Measurements from ENCODE around the gene RSU1.

Gene RSU1

GRCh38 chr10:16602104-16602775, 215.0 kb downstream of the RSU1 start:
- DNase-seq (ENCODE audit: low read depth), result no peak

DNA sequence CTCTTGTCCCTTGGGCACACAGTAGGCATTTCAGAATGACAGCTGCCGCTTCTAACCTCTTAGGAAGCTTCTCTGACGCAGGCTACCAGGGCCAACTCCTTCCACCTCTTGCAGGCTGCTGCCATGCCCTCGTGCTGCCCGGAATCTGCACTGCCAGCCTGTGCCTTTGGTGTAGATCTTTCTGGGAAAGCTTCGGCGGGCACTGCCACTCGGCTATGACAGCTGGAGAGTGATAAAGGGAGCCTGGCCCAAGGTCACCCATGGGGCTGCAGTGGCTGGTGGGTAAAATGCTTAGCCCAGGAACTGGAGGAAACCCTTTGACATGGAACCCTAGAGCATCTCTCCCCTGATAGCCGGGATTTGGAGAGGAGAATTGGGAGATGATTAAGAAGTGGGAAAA, 217.6 kb downstream of the RSU1 start:
- DNase-seq (ENCODE audit: low read depth), result no peak

- DNase-seq (ENCODE audit: low read depth), result no peak
These were observed 219.6 kb downstream of the RSU1 start for GRCh38 chr10:16597656-16598055.

DNA sequence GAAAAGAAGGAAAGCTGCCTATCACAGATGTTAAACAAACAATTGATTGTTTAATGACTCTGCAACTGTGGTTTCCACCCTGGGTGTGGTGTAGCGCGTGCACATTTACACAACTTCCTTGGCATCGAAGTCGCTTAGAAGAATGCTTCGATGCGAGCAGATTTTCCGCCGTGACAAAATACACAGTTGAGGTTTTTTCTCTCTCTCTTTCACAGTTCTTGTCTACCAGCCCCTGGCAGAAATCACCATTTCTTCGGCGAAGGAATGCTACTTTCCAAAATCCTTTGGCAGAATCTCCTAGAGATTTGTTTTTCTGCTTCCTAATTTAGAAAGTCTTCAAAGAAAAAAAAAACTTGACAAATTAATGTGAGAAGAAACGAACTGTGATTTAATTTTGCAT, 224.8 kb downstream of the RSU1 start:
- DNase-seq (ENCODE audit: low read depth), result no peak

GRCh38 chr10:16586358-16587138, 230.7 kb downstream of the RSU1 start:
- DNase-seq (ENCODE audit: low read depth), result no peak

- no peak for DNase-seq (ENCODE audit: low read depth)
These were observed 232.1 kb downstream of the RSU1 start for GRCh38 chr10:16585103-16585502.

- DNase-seq (ENCODE audit: low read depth), result no peak
These were observed 233.8 kb downstream of the RSU1 start for GRCh38 chr10:16583382-16583781.

DNA sequence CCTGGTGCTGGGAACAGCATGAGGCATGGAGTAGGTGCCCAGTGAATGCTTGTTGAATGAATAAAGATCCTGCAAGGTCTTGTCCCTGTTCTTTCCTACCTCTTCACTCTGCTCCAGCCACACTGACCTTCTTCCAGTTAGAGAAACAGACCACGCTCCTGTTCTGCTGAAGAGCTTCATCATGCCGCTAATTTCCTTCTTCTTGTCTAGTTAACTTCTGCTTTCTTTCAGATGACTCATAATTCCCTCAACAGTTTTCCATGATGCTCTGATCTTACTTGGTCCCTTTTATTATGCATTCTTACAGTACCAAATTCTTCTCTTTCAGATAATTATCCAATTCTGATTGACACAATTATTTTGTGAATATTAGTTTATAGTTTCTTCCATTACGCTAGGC, 236.0 kb downstream of the RSU1 start:
- DNase-seq (ENCODE audit: low read depth), result no peak

GRCh38 chr10:16570731-16571130, 246.5 kb downstream of the RSU1 start:
- DNase-seq (ENCODE audit: low read depth), result no peak

DNA sequence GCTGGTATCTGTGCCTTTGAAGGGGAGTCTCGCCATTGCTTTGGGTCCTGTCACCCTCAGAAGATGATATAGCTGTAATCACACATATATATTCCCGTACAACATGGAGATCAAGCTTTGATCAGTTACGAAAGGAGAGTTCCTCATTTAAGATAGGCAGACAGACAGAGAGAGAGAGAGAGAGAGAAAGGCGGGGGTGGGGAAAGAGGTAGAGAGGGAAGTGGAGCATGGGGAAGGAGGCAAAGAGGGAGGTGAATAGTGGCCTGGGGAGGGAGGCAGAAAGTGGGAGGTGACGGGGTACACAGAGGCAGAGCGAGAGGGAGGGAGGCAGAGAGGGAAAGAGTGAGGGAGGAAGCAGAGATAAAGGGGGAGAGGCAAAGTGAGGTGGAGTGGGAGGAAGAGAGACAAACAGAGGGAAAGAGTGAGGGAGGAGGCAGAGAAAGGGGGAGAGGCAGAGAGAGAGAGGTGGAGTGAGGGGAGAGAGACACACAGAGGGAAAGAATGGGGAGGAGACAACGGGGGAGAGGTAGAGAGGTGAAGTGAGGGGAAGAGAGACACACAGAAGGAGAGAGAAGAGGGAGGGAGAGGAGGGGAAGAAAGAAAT, 250.9 kb downstream of the RSU1 start:
- no peak for DNase-seq (ENCODE audit: low read depth)

DNA sequence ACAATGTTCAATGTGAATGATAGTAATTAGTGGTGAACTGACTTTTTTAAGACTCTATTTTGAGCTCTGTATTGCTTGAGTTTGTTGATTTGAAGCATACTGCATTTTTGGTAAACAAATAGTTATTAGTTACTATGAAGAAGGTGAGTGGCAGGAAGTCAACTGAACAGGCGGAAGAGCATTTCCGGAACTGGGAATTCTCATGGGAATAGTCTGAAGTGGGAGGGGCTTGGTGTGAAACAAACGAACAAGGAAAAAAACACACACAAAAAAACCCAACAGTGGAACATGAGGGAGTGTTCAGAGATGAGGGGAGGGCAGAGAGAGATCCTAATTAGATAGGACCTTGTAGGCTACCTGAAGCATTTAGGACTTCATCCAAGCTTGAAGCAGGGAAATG, 251.6 kb downstream of the RSU1 start:
- DNase-seq (ENCODE audit: low read depth), result no peak

GRCh38 chr10:16562891-16563290, 254.3 kb downstream of the RSU1 start:
- DNase-seq (ENCODE audit: low read depth), result no peak

GRCh38 chr10:16559236-16559773, 257.9 kb downstream of the RSU1 start:
- no peak for DNase-seq (ENCODE audit: low read depth)

- DNase-seq (ENCODE audit: low read depth), result no peak
These were observed 269.3 kb downstream of the RSU1 start for GRCh38 chr10:16547973-16548372.

DNA sequence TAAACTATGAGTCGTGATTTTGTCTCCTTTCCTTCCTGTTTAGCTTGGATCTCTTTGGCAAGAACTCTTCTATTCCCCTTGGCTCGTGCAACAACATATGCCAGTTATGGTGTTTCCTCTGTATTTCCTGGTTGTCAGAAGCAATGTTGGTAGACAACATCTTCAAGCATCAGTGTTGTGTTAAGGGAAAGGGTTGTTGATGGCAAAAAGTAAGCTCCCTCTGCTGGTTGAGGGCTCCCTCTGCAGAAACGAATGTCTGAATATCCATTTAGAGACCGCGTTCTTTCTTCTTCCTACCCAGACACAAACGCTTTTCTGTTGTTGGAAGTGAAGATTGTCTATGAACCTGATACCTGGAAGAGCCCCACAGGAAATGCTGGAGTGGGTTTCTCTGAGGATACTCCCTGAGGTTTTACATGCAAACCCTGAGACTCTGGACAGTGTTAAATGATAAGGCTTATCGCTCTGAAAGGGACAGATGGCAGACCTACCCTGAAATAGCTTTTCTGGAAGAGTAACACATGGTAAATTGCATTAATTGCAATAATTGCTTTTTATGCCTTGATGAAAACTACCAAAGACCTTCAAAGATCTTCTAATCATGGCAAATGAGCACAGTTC, 272.0 kb downstream of the RSU1 start:
- no peak for DNase-seq (ENCODE audit: low read depth)

GRCh38 chr10:16544591-16544990, 272.6 kb downstream of the RSU1 start:
- DNase-seq (ENCODE audit: low read depth), result no peak

DNA sequence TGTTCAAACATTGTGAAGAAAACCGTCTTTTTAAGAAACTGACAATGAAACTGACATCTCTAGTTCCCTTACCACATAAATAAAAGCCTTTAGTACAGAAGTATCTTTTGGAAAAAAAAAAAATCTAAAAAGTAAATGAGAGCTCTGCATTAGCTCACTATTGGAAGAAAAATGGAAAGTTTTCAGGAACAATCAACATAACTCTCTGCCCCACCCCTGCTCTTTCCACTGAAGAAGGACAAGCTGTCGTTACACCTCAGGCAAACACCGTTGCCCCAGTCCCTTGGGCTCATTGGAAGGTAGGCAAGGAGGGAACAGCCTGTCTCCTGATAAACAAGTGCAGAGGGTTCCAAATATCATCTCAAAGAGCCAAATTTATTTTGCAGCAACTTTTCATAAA, 273.1 kb downstream of the RSU1 start:
- no peak for DNase-seq (ENCODE audit: low read depth)
